Skin epidermis (tissue), 12 donors: ENCODE results near the gene PACS1.

ENCODE experiments used
- H3K27ac ChIP-seq, 21 experiments: fragments of 200-600 bp; sonication (generic) in 11 of 21; one replicate each; pipeline ENCODE4 v1.5.0; 2020; ENCODE audit warnings: mild to moderate bottlenecking in 3 of 21, inconsistent platforms in 2 of 21, moderate library complexity in 2 of 21
- H3K4me3 ChIP-seq, 7 experiments: fragments of 200-600 bp; sonication (generic) in 2 of 7; one replicate each; pipeline ENCODE4 v1.5.0; 2020; ENCODE audit warnings: inconsistent platforms in 2 of 7, mild to moderate bottlenecking in 2 of 7, moderate library complexity in 1 of 7

The PACS1 gene

DNA sequence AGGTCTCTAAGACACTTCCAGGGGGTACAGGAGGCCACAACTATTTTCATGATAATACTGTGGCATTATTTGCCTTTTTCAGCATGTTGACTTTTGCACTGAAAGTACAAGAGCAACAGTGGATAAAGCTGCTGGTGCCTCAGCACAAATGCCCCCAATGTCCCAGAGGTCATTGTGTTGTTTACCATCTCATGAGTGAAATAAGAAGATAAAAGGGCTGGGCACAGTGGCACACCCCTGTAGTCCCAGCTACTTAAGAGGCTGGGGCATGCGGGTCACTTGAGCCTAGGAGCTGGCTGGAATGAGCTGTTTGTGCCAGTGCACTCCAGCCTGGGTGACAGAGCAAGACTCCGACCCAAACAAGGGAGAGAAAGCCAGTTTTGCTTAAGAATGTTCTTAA lies 125.8 kb downstream of the PACS1 start:
- no peak overlapping the region for H3K4me3 ChIP-seq
- no peak overlapping the region for H3K27ac ChIP-seq

DNA sequence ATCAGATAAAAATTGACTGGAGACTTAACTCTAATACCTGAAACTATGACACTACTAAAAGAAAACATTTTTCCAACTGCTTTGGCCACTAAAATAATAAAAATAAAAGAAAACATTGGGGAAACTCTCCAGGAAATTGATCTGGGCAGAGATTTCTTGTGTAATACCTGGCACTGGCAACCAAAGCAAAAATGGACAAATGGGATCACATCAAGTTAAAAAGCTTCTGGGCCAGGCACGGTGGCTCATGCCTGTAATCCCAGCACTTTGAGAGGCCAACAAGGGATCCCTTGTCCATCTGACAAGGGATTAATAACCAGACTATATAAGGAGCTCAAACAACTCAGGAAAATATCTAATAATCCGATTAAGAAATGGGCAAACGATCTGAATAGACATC lies 133.8 kb downstream of the PACS1 start:
- Histone ChIP-seq H3K27ac (no peak overlapping the region), H3K4me3 (no peak overlapping the region)

DNA sequence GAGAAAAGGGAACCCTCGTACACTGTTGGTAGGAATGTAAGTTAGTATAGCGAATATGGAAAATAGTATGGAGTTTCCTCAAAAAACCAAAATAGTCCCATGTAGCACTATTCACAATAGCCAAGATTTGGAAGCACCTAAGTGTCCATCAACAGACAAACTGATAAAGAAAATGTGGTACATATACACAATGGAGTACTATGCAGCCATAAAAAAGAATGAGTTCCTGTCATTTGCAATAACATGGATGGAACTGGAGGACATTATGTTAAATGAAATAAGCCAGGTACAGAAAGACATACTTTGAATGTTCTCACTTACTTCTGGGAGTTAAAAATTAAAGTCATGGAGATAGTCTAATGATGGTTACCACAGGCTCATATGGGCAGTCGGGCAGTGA lies 134.3 kb downstream of the PACS1 start:
- Histone ChIP-seq H3K4me3 (no peak overlapping the region), H3K27ac (no peak overlapping the region)

DNA sequence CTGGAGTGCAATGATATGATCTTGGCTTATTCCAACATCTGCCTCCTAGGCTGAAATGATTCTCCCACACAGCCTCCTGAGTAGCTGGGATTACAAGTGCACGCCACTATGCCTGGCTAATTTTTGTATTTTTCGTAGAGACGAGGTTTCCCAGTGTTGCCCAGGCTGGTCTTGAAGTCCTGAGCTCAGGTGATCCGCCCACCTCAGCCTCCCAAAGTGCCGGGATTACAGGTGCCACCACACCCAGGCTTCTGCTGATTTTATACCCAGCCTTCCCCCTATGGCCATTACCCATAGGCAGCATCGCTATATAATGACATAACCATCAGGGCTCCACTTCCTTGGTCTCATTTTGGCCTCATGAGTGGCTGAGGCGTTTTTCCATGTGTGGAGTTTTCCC lies 137.7 kb downstream of the PACS1 start:
- H3K4me3 ChIP-seq = no peak overlapping the region
- H3K27ac ChIP-seq = no peak overlapping the region

DNA sequence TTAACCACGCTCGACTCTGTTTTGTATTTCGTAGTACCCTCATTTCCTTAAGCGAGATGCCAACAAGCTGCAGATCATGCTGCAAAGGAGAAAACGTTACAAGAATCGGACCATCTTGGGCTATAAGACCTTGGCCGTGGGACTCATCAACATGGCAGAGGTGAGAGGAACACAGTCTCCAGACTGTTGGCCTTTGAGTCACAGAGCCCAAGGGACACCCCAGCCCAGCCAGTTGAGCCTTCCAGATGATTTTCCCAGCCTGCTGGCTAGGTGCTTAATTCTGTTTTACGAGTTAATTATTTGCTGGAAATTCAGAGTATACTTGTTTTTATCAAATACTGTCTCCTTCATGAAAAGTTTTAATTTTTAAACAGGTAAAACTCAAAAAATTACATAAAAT lies 141.0 kb downstream of the PACS1 start:
- H3K27ac ChIP-seq = no peak overlapping the region

DNA sequence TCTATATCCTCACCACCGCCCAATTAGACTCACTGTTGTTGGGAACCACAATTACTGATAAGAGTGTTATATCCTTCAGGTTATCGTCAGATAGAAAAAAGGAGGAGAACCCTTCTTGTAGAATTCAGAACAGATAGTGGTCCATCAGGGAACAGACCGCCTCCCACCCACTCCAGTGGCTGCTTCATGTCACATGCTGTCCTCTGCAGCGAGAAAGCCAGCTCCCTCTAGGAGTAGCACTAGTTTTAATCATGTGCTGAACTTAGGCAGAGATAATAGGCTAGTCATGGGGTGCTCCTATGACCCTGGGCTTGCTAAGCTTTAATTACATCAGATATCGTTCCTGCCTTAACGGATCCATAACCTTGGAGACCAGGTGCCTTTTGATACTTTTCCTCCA lies 146.8 kb downstream of the PACS1 start:
- no peak overlapping the region for H3K4me3 ChIP-seq

More for the DNA sequence above, 141.0 kb downstream of the PACS1 start:
- no peak overlapping the region for H3K4me3 ChIP-seq

DNA sequence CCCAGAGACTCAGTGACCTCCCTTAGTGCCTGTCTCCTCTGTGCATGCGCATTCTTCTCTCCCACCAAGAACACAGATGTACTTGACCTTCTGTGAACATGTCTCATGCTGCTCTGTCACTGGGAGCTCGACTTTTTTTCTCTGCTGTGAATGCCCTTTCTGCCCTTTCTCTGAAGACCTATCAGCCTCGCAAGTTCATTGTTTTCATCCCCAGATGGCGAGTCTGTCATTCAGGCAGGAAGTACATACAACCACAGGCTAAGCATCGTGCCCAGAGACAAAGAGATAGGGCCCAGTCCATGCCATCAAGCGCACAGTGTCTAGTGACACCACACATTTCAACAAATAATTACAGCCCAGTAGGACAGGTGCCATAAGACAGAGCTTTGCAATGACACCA lies 148.0 kb downstream of the PACS1 start:
- no peak overlapping the region for H3K27ac ChIP-seq

More for the DNA sequence above, 146.8 kb downstream of the PACS1 start:
- no peak overlapping the region for H3K27ac ChIP-seq

DNA sequence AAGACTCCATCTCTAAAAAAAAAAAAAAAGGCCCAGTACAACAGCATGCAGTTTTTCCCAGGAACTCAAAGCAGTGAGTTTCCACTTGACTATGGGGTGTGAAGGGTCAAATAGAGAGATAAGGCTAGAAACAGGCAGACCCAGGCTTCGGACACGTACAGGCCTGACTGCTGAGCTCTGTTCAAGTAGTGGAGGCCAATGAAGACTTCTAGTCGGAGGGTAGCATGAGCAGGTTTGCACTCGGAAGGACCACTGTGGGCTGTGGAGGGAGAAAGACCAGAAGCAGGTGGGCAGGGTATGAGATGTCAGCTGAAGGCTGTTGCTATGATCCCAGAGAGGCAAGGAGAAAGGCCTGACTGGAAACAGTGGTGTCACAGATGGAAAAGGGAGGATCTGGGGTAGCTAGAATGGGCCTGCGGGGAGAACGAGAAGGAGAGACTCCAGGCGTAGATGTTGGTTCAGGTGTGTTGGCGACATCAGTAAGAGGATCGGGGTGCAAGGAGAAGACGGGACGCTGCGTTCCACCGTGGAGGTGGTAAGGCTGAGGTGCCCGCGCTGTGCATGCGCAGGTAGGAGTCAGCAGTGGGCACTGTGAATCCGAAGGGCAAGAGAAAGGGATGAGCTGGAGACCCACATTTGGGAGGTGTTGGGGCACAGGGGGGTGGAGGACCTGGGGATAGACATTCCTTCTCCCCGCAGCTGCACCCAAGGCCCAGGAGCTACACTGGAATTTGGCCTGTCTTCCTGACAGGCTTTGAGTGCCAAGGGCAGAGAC lies 149.0 kb downstream of the PACS1 start:
- Histone ChIP-seq H3K27ac (no peak overlapping the region), H3K4me3 (no peak overlapping the region)

More for the DNA sequence above, 148.0 kb downstream of the PACS1 start:
- no peak overlapping the region for H3K4me3 ChIP-seq

DNA sequence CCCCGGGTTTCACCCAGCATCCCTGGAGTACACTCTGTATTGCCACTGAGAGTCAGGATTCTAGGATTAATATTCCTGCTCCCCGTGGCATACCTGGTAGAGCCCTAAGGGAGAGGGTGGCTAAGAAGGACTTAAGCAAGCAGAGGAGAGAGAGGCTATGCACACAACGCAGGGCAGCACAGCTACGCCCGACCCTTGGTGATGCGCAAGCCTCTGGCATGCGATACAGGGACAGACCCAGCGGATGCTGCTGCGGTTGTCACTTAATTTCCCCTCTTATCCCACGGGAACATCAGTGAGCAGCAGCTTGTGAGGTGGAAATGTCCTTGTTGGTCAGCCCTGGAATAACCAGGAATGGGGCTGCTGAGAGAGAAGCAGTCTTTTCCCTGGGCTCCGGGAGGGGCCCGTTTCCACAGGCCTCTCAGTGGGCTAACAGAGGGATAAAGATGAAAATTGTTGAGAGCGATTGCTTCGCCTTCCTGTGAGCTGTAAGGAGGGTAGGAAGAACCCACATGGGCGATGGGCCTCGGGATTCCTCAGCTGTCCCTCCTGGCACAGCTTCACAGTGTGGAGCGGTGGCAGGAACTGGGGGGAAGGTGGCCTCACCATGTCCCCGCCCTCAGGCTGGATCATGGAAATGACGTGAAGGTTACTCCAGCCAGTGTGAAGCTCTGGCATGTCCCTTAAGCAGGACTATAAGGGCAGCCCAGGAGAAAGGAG lies 149.9 kb downstream of the PACS1 start:
- no peak overlapping the region for H3K27ac ChIP-seq
- H3K4me3 ChIP-seq = no peak overlapping the region

DNA sequence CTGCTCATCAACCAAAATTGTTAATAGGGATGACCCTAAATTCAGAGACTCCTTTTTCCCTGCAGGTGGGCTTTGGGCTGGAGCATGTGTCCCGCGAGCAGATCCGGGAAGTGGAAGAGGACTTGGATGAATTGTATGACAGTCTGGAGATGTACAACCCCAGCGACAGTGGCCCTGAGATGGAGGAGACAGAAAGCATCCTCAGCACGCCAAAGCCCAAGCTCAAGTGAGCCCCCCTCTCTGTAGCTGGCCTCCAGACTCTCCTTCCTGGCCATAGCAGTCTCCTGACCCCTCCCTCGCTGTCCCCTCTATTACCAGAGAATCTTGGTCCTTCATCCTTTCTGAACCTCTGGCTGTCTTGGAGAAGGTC lies 150.5 kb downstream of the PACS1 start:
- no peak overlapping the region for H3K27ac ChIP-seq
- H3K4me3 ChIP-seq = no peak overlapping the region

DNA sequence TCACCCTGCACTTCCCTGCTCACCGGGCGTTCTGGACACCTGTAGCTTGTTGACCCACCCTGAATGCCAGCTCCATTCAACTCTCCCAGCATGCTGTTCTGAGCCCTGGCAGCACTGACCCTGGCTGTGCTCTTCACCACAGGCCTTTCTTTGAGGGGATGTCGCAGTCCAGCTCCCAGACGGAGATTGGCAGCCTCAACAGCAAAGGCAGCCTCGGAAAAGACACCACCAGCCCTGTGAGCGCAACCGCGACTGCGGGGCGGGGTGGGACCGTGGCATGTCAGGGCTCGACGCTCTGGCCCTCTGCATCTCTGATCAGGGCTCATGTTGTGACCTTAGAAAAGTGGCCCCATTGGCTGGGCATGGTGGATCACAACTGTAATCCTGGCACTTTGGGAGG lies 150.9 kb downstream of the PACS1 start:
- Histone ChIP-seq H3K4me3 (no peak overlapping the region), H3K27ac (no peak overlapping the region)

DNA sequence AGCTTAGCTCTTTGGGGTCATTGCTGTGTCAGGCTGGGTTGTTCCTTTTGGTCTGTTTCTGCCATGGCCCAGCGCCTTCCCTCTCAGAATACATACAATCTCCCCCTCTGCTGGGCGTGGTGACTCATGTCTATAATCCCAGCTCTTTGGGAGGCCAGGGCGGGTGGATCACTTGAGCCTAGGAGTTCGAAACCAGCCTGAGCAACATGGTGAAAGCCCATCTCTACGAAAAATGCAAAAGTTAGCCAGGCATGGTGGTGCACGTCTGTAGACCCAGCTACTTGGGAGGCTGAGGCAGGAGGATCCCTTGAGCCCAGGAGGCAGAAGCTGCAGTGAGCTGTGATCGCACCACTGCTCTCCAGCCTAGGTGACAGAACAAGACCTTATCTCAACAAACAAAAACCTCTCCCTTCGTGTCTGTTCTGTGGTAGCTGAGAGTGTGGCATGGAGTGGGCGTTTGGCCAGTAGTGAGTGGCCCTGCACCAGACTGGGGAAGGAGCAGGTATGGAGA lies 151.7 kb downstream of the PACS1 start:
- no peak overlapping the region for H3K4me3 ChIP-seq
- peak overlapping the region in 8 of 21 experiments; percentile 8 to 75 (median 47) for H3K27ac ChIP-seq

DNA sequence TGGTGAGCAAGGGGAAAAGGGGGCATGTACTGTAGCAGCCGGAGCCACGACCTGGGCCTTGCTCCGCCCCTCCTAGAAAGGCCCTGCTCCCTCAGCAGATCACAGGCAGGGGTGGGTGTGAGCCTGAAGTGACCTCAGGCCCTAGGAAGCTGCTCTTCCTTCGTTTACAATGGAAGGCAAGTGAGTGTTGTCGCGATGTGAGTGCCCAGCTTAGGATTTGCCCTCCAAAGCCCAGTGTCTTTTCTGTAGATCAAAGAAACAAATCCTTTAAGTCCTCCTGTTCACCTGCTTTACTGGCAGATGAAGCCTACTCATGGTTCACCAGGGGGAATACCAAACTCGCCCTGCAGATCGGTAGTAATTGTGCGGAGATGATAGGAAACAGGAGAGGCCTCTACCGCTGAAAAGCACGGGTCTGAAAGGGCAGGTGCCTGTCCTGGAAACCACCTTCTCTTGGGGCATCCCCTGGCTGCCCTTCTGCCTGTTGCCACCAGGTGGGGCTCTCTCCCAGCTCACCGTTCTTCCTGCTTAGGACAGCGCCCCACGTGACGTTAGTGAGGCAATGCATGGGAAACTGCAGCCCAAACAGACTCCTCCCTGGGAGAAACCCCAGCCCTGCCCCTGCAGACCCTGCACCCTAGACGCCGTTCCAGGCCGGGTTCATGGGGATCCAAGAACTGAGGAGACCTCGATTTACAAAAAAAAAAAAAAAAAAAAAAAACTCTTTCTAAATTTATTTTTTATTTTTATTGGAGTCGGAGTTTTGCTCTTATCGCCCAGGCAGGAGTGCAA lies 152.5 kb downstream of the PACS1 start:
- H3K4me3 ChIP-seq = no peak overlapping the region
- H3K27ac ChIP-seq = peak overlapping the region in 9 of 21 experiments; percentile 6 to 75 (median 44)

DNA sequence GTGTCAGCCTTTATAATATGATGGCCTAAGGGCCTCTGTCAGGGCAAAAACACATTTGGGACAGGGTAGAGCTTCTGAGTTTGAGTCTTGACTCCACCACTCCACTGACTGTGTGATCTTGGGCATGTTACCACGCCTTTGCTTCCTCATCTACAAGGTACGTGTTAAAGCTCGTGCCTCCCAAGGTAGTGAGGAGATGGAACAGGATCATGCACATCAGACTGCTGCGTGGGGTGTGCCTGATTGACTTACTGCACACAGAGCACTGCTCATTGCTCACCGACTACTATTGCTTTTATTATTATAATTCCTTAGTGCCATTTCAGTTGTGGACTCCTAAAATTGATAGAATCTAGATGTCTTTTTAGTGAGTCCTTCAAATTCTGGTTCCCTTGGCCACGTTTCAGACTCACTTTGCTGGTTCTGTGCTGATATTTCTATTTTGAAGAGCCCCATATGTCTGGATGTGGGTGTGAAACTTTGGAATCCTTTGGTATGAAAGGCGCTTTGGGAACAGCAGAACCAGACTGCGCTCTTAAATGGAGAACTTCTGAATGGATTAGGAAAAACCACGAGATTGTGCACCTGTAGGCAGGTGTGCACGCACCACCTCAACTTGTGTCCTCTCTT lies 154.3 kb downstream of the PACS1 start:
- Histone ChIP-seq H3K4me3 (no peak overlapping the region), H3K27ac (no peak overlapping the region)

DNA sequence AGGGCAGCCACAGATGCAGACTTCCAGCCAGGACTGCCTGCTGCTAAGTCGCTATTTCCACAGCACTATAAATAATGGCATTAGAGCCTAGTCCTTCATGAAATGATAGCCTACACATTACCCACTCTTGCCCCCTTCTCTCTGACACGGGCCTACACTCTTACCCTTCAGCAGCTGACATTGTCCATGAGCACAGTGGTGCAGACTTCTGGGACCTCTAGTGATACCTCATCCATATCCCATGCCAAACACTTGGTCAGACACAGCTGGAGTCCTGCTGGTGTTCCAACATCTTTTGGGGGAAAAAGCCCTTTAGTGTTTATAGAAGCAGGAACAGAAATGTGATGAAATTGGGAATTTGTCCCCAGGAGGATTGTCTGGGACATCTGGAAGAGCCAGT lies 155.0 kb downstream of the PACS1 start:
- H3K4me3 ChIP-seq = no peak overlapping the region
- H3K27ac ChIP-seq = no peak overlapping the region

DNA sequence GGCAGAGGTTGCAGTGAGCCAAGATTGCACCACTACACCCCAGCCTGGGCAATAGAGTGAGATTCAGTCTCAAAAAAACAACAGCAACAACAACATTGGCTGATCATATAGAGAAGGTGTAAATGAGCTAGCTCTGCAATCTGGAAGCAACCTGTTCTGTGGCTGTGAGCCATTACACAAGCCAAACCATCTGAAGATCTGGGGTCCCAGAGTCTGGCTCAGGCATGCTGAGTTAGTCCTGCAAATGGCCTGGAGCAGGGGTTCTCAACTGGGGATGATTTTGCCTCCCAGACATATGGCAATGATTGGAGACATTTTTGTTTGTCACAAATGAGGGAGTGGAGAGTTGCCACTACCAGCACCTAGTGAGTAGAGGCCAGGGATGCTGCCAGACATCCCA lies 156.0 kb downstream of the PACS1 start:
- H3K27ac ChIP-seq = no peak overlapping the region
- H3K4me3 ChIP-seq = no peak overlapping the region

DNA sequence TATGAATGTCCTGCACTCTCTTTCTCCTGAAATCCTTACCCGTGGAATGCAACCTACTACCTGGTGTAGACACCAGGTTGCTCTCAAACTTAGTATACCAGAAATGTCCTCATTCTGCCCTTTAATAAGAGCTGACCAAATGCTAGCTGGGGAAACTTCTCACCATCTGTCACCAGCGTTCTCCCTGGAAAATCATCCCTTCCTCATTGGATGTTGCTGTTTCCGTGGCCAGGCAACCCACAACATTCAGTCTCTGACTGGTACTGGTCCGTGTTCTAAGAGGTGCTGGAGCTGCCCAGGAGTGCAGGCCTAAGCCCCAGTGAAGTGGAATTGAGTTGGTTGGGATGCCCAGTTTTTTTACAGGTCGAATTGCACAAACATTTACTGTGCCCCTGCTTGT lies 157.6 kb downstream of the PACS1 start:
- H3K4me3 ChIP-seq = no peak overlapping the region
- no peak overlapping the region for H3K27ac ChIP-seq

DNA sequence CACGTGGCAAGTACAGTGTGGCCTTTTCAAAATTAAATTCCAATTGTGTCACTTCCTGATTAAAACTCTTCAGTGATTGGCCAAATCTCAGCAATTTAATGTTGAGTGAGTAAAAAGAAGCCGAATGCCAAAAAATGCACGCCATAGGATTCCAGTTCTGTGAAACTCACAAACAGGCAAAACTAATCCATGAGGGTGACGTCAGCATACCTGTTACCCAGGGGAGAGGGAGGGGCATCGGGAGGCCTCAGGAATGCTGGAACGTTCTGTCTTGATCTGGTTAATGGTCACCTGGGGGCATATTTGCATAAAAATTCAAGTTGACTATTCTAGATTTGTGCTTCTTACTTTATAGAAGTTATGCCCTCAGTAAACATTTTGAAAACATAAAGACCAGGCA lies 158.4 kb downstream of the PACS1 start:
- H3K4me3 ChIP-seq = no peak overlapping the region
- H3K27ac ChIP-seq = no peak overlapping the region

DNA sequence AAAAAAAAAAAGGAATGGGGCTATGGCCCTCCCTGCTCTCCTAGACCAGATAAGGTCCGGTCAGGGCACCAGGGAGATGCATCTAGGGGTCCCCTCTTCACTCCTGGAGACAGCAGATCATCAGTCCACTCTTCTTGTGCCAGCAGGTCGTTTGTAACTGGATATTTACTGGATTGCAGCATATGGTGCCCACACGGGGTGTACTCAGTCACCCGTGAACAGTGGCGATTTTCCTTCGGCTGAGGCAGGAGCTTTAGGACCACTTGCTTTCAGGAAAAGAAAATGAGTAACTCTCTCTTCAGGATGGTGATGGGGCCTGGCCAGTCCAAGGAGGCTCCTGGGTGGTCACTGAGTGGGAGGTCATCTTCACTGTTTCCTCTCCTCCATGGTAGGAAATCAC lies 160.1 kb downstream of the PACS1 start:
- Histone ChIP-seq H3K4me3 (no peak overlapping the region), H3K27ac (no peak overlapping the region)

DNA sequence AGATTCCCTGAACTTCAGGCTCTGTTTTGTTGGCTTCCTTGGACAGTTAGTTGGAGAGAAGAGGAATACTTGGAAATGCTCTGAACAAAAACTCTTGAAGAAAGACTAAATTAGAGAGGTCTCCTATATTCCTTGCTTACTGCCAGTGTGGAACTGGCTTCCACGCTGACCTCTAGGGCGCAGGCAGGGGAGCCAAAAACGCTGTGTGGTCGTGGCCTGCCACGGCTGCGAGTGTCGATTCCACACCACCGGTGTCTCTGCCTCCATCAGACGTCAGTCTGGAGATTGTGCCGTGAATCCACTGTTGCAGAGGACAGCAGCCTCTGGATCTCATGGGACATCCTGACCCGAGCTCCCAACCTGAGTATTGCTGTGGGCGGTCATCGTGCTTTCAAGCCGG lies 160.9 kb downstream of the PACS1 start:
- Histone ChIP-seq H3K27ac (no peak overlapping the region), H3K4me3 (no peak overlapping the region)
